ENCODE data around the gene FGF1.

Gene FGF1

GRCh38 chr5:142684508-142685041 is 1.3 kb downstream of the FGF1 start:
- no peak overlapping the region for H3K4me3 Mint-ChIP-seq
- no peaks in the 10 kb centered on the region for H3K9me3 Mint-ChIP-seq
- no peaks in the 10 kb centered on the region for H3K27me3 Mint-ChIP-seq
- H3K36me3 Mint-ChIP-seq (ENCODE audit: low read depth): no peaks in the 10 kb centered on the region
- no peaks in the 10 kb centered on the region for H3K4me1 Mint-ChIP-seq (ENCODE audit: low read depth)
- no peak overlapping the region for H3K27ac Mint-ChIP-seq

GRCh38 chr5:142683881-142684505 is 1.9 kb downstream of the FGF1 start:
- Mint-ChIP-seq H3K4me1 (ENCODE audit: low read depth) (no peaks in the 10 kb centered on the region), H3K4me3 (no peak overlapping the region), H3K27ac (no peak overlapping the region), H3K27me3 (no peaks in the 10 kb centered on the region), H3K9me3 (no peaks in the 10 kb centered on the region), H3K36me3 (ENCODE audit: low read depth) (no peaks in the 10 kb centered on the region)

- H3K27ac Mint-ChIP-seq: no peak overlapping the region
- no peaks in the 10 kb centered on the region for H3K36me3 Mint-ChIP-seq (ENCODE audit: low read depth)
- H3K27me3 Mint-ChIP-seq: no peaks in the 10 kb centered on the region
- no peaks in the 10 kb centered on the region for H3K9me3 Mint-ChIP-seq
- no peak overlapping the region for H3K4me3 Mint-ChIP-seq
- no peaks in the 10 kb centered on the region for H3K4me1 Mint-ChIP-seq (ENCODE audit: low read depth)
These were observed 2.8 kb downstream of the FGF1 start for GRCh38 chr5:142683116-142683515.

- no peaks in the 10 kb centered on the region for H3K9me3 Mint-ChIP-seq
- no peaks in the 10 kb centered on the region for H3K36me3 Mint-ChIP-seq (ENCODE audit: low read depth)
- H3K27me3 Mint-ChIP-seq: no peaks in the 10 kb centered on the region
- no peak overlapping the region for H3K27ac Mint-ChIP-seq
- H3K4me1 Mint-ChIP-seq (ENCODE audit: low read depth): no peaks in the 10 kb centered on the region
- H3K4me3 Mint-ChIP-seq: no peak overlapping the region
These were observed 5.2 kb downstream of the FGF1 start for GRCh38 chr5:142680605-142681259.

- H3K27me3 Mint-ChIP-seq: no peaks in the 10 kb centered on the region
- no peak overlapping the region for H3K27ac Mint-ChIP-seq
- H3K36me3 Mint-ChIP-seq (ENCODE audit: low read depth): no peaks in the 10 kb centered on the region
- no peak overlapping the region for H3K4me3 Mint-ChIP-seq
- H3K4me1 Mint-ChIP-seq (ENCODE audit: low read depth): no peaks in the 10 kb centered on the region
- H3K9me3 Mint-ChIP-seq: no peaks in the 10 kb centered on the region
These were observed 6.1 kb downstream of the FGF1 start for GRCh38 chr5:142679744-142680143.

GRCh38 chr5:142678529-142678928 is 7.4 kb downstream of the FGF1 start:
- Mint-ChIP-seq H3K27me3 (no peaks in the 10 kb centered on the region), H3K4me1 (ENCODE audit: low read depth) (no peaks in the 10 kb centered on the region), H3K9me3 (no peaks in the 10 kb centered on the region), H3K4me3 (no peak overlapping the region), H3K27ac (no peak overlapping the region), H3K36me3 (ENCODE audit: low read depth) (no peaks in the 10 kb centered on the region)

GRCh38 chr5:142677198-142677597 is 8.7 kb downstream of the FGF1 start:
- H3K27ac Mint-ChIP-seq: no peak overlapping the region
- H3K4me3 Mint-ChIP-seq: no peak overlapping the region
- no peaks in the 10 kb centered on the region for H3K36me3 Mint-ChIP-seq (ENCODE audit: low read depth)
- H3K27me3 Mint-ChIP-seq: no peaks in the 10 kb centered on the region
- H3K9me3 Mint-ChIP-seq: no peaks in the 10 kb centered on the region
- no peaks in the 10 kb centered on the region for H3K4me1 Mint-ChIP-seq (ENCODE audit: low read depth)

GRCh38 chr5:142676318-142676717 is 9.6 kb downstream of the FGF1 start:
- H3K27me3 Mint-ChIP-seq: no peaks in the 10 kb centered on the region
- no peaks in the 10 kb centered on the region for H3K4me1 Mint-ChIP-seq (ENCODE audit: low read depth)
- H3K4me3 Mint-ChIP-seq: no peak overlapping the region
- no peaks in the 10 kb centered on the region for H3K36me3 Mint-ChIP-seq (ENCODE audit: low read depth)
- no peak overlapping the region for H3K27ac Mint-ChIP-seq
- no peaks in the 10 kb centered on the region for H3K9me3 Mint-ChIP-seq

GRCh38 chr5:142674531-142675469 is 11.1 kb downstream of the FGF1 start:
- H3K4me1 Mint-ChIP-seq (ENCODE audit: low read depth): no peaks in the 10 kb centered on the region
- H3K9me3 Mint-ChIP-seq: no peaks in the 10 kb centered on the region
- H3K36me3 Mint-ChIP-seq (ENCODE audit: low read depth): no peaks in the 10 kb centered on the region
- no peaks in the 10 kb centered on the region for H3K27me3 Mint-ChIP-seq
- no peak overlapping the region for H3K4me3 Mint-ChIP-seq
- H3K27ac Mint-ChIP-seq: no peak overlapping the region

- H3K27me3 Mint-ChIP-seq: no peaks in the 10 kb centered on the region
- no peak overlapping the region for H3K27ac Mint-ChIP-seq
- H3K4me1 Mint-ChIP-seq (ENCODE audit: low read depth): no peaks in the 10 kb centered on the region
- H3K9me3 Mint-ChIP-seq: no peaks in the 10 kb centered on the region
- H3K36me3 Mint-ChIP-seq (ENCODE audit: low read depth): no peaks in the 10 kb centered on the region
- H3K4me3 Mint-ChIP-seq: no peak overlapping the region
These were observed 14.1 kb downstream of the FGF1 start for GRCh38 chr5:142671801-142672200.

- no peaks in the 10 kb centered on the region for H3K4me1 Mint-ChIP-seq (ENCODE audit: low read depth)
- H3K9me3 Mint-ChIP-seq: no peaks in the 10 kb centered on the region
- no peaks in the 10 kb centered on the region for H3K27me3 Mint-ChIP-seq
- H3K4me3 Mint-ChIP-seq: no peak overlapping the region
- no peaks in the 10 kb centered on the region for H3K36me3 Mint-ChIP-seq (ENCODE audit: low read depth)
- no peak overlapping the region for H3K27ac Mint-ChIP-seq
These were observed 14.6 kb downstream of the FGF1 start for GRCh38 chr5:142671266-142671665.

- H3K27ac Mint-ChIP-seq: no peak overlapping the region
- no peak overlapping the region for H3K4me3 Mint-ChIP-seq
- H3K4me1 Mint-ChIP-seq (ENCODE audit: low read depth): no peaks in the 10 kb centered on the region
- H3K36me3 Mint-ChIP-seq (ENCODE audit: low read depth): no peaks in the 10 kb centered on the region
- H3K27me3 Mint-ChIP-seq: no peaks in the 10 kb centered on the region
- no peaks in the 10 kb centered on the region for H3K9me3 Mint-ChIP-seq
These were observed 15.1 kb downstream of the FGF1 start for GRCh38 chr5:142670804-142671203.

- Mint-ChIP-seq H3K36me3 (ENCODE audit: low read depth) (no peaks in the 10 kb centered on the region), H3K9me3 (no peaks in the 10 kb centered on the region), H3K27ac (no peak overlapping the region), H3K27me3 (no peaks in the 10 kb centered on the region), H3K4me3 (no peak overlapping the region), H3K4me1 (ENCODE audit: low read depth) (no peaks in the 10 kb centered on the region)
These were observed 16.4 kb downstream of the FGF1 start for GRCh38 chr5:142669477-142669876.

- no peak overlapping the region for H3K27ac Mint-ChIP-seq
- no peaks in the 10 kb centered on the region for H3K4me1 Mint-ChIP-seq (ENCODE audit: low read depth)
- H3K27me3 Mint-ChIP-seq: no peaks in the 10 kb centered on the region
- H3K9me3 Mint-ChIP-seq: no peaks in the 10 kb centered on the region
- no peaks in the 10 kb centered on the region for H3K36me3 Mint-ChIP-seq (ENCODE audit: low read depth)
- no peak overlapping the region for H3K4me3 Mint-ChIP-seq
These were observed 17.6 kb downstream of the FGF1 start for GRCh38 chr5:142668336-142668735.

GRCh38 chr5:142667831-142668230 is 18.1 kb downstream of the FGF1 start:
- H3K4me3 Mint-ChIP-seq: no peak overlapping the region
- no peak overlapping the region for H3K27ac Mint-ChIP-seq
- H3K4me1 Mint-ChIP-seq (ENCODE audit: low read depth): no peaks in the 10 kb centered on the region
- no peaks in the 10 kb centered on the region for H3K27me3 Mint-ChIP-seq
- H3K36me3 Mint-ChIP-seq (ENCODE audit: low read depth): no peaks in the 10 kb centered on the region
- H3K9me3 Mint-ChIP-seq: no peaks in the 10 kb centered on the region
